GM21786 (cell line): ENCODE results near the gene SMYD3.

Experiments
- ATAC-seq: cut with Tn5 transposase; IDR thresholded peaks from one replicate; pipeline ENCODE4 v1.9.1; 2021; ENCODE audit not compliant: unreplicated experiment

SMYD3 gene

GRCh38 chr1:246417813-246418564 lies 89.1 kb downstream of the SMYD3 start:
- ATAC-seq: no peak

DNA sequence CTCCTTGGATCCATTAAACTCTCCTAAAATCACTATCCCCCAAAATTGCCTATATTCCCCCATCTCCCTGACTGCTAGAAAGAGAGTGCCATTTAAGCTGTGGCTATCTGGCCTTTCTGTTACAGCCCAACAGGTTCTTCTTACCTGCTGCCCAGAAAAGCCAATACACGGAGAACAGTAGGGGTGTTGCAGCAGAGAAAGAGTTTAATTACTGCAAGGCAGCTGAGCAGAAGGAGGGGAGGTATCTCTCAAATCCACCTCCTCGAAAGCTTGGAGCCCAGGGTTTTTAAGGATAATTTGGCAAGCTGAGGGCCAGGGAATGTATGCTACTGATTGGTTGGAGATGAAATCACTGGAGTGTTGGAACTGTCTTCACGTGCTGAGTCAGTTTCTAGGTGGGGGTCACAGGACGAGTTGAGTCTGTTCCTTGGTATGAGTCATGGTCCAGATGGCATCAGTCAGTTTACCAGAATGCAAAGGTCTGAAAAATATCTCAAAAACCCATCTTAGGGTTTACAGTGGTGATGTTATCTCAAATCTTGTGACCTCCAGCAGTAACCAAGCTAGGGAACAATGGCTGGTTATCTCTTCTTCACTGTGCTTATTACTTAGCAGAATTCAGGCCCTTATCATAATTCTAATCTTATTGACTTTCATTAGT lies 89.8 kb downstream of the SMYD3 start:
- ATAC-seq: no peak

GRCh38 chr1:246416261-246416660 lies 90.8 kb downstream of the SMYD3 start:
- no peak for ATAC-seq

DNA sequence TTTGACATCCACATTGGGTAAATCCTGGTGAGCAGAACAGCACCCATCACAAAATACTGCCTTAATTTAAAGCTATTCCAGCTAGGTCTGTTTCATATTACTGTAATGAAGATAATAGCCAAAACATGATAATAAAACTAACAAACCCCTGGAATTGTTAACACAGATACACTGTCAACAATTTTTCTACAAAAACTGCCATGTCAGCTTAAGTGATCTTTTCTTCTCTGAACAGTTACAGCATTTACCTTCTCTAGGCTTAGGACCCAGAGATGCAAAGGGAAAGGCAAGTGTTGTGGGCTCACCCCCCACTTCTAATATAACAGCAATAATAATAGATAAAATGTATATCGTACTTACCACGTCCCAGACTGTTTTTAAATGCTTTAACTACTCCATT lies 92.1 kb downstream of the SMYD3 start:
- no peak for ATAC-seq

DNA sequence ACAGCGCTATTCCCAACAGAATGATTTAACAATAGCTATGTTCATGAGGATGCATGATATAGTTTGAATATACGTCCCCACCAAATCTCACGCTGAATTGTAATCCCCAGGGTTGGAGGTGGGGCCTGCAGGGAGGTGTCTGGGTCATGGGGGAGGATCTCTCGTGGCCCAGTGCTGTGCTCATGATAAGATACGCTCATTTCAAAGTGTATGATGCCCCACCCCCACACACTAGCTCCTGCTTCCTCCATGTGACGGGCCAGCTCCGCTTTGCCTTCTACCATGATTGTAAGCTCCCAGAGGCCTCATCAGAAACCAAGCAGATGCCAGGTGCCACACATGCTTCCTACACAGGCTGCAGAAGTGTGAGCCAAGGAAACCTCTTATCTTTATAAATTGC lies 93.6 kb downstream of the SMYD3 start:
- no peak for ATAC-seq

DNA sequence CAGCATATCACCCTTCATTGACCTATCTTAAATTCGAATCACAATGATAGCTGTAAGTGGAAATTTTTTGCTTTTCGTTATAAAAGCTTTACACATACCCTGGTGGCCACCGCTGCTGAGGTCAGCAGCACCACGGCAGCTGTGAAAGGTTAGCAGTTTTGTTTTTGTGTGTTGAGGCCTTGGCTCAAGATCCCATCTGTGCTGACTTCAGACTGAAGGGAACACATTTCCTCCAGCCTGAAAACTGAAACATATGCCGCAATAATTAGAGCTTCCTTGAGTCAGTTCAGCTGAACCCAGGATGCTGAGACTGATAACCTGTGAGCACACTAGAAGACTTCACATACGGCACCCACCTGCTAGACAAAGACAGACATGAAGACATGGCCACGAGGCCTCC lies 103.0 kb downstream of the SMYD3 start:
- no peak for ATAC-seq

DNA sequence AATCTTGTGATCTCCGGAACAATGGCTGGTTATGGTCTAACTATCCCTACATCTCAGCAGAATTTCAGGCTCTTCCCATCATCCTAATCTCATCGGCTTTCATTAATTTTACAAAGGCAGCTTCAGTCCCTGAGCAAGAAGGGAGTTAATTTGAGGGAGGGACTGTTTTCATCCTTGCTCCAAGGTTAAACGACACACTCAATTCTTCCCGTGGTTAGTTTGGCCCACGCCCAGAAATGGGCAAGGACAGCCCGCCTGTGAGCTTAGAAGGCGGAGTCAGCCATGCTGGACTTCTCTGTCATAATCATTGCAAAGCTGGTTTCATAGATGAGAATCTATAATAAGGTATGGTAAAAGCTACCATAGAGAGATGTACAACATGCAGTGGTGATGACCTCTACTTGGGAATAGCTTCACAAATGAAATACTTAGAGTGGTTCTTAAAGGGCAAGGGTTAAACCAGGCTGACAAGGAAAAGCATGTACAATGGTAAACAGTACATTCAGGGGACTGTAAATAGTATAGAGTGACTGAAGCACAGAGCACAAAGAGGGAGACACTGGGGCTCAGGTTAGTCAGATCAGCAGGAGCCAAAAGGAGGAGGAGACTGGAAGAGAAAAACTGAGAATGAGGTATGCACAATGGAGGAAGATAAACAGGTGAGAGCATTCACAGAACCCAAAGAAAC lies 108.8 kb downstream of the SMYD3 start:
- ATAC-seq: no peak

DNA sequence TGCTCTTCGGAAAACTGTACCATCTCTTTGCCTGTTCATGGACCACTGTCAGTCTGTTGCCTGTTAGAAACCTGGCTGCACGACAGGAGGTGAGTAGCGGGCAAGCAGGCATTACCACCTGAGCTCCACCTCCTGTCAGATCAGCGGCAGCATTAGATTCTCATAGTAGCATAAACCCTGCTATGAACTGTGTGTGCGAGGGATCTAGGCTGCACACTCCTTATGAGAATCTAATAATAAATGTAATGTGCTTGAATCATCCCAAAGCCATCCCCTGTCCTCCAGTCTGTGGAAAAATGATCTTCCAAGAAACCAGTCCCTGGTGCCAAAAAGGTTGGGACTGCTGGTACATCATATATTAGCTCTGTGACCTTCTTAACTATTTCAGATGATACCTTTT lies 110.0 kb downstream of the SMYD3 start:
- ATAC-seq: no peak

- ATAC-seq: no peak
These were observed 110.8 kb downstream of the SMYD3 start for GRCh38 chr1:246396322-246396721.

- ATAC-seq: no peak
These were observed 113.0 kb downstream of the SMYD3 start for GRCh38 chr1:246394121-246394520.

DNA sequence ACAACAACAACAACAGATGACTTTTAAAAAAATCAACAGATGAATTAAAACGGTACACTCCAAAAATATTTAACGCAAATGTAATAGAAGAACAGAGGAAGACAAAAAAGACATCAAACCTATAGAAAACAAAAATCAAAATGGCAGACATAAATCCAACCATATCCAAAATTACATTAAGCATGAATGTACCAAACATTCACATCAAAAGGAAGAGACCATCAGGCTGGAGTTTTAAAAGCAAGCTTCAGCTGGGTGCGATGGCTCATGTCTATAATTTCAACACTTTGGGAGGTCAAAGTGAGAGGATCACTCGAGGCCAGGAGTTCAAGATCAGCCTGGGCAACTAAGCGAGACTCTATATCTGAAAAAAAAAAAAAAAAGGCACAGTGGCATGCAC lies 116.2 kb downstream of the SMYD3 start:
- no peak for ATAC-seq

DNA sequence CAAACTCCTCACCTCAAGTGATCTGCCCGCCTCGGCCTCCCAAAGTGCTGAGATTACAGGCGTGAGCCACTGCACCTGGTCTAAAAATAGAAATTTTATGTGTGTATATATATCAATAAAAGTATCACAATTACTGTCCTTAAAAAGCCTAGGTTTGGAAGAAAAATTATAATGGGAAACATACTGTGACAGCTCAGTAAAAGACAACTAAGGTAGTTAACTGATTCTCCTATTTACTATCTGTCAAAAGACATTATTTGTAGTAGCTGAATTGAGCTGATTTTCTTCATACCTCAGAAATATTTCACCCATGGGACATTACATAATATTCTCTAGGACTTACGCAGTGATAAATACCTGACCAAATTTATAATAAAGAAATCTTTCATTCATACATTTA lies 122.5 kb downstream of the SMYD3 start:
- no peak for ATAC-seq

GRCh38 chr1:246383791-246384190 lies 123.3 kb downstream of the SMYD3 start:
- no peak for ATAC-seq

DNA sequence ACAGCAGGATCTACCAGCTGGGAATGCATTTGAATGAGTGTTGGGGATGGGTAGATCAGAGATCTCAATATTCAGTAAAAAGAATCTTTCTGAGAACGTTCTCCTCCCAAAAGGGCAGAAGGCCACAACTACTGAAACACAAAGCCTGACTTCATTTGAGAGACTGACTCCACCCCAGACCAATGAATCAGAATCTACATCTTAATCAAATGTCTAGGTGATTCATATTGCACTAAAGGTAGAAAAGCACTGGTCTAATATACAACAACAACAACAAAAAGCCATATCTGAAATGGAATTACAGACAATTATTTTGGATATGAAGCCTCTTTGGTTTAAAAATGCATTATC lies 123.9 kb downstream of the SMYD3 start:
- no peak for ATAC-seq

DNA sequence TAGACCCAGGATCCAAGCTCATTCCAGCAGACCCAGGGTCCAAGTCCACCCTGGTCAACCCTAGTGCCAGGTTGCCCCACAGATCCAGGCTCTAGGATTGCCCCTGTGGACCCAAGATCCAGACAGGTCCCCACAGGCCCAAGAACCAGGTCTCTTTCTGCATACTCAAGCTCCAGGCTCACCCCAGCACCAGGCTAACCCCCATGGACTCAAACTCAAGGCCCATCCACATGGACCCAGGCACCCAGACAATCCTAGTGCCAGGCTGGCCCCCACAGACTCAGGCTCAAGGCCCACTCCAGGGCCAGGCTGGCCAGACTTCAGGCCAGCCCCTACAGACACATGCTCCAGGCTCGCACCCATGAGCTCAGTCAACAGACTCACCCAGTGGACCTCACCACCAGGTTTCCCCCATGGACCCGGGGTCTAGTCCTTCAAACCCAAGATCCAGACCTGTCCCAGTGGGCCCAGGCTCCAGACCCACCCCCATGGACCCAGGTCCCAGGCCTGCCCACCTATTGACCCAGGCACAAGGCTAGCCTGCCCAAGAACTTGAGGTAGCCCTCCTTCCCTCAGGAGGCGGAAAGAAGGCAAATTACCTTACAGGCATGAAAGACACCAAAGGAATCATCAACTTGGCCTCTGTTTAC lies 124.4 kb downstream of the SMYD3 start:
- no peak for ATAC-seq

DNA sequence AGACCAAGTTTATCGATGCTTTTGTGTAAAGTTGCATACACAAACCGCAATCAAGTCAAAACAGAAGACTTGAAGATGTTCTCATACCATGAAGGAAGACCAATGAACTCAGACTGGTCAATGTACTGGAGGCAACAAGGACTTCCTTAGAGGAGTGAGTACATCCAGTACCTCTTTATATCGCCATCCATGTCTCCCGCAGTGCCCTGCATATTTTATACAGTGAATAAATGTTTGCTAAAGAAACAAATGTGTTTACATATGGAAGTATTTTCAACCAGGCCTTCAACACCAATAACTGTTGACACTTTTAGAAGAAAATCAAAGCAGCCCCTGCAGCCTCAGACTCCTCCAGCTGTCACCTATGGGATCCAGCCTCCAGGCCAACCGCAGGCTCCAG lies 125.6 kb downstream of the SMYD3 start:
- ATAC-seq: no peak

DNA sequence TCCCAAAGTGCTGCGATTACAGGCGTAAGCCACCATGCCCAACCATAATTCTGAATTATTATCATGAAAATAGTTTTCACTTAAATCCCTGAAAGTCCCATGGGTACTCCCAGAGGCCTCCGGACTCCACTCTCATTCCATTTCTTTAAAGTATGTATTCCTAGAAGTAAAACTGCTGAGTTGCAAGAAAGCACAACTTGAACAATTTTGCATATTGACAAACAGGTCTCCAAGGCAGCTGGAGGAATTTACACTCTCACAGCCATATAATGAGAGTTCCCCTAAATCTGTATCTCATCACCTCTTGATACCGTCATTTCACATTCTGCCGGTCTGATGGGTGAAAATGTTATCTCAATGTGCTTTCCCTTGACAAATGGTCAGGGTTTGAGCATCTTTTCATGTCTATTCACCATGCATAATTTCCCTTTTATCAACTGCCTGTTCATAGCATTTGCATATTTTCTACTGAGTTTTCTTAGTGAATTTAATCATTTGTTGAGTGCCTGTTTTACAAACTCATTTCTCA lies 129.4 kb downstream of the SMYD3 start:
- ATAC-seq: no peak

- ATAC-seq: no peak
These were observed 133.1 kb downstream of the SMYD3 start for GRCh38 chr1:246373828-246374569.

GRCh38 chr1:246372559-246372958 lies 134.5 kb downstream of the SMYD3 start:
- no peak for ATAC-seq

GRCh38 chr1:246367041-246367440 lies 140.0 kb downstream of the SMYD3 start:
- ATAC-seq: no peak

- ATAC-seq: peak; percentile 49
These were observed 141.4 kb downstream of the SMYD3 start for GRCh38 chr1:246365708-246366107.
